ENCODE data around the gene CYP27C1.

DNA sequence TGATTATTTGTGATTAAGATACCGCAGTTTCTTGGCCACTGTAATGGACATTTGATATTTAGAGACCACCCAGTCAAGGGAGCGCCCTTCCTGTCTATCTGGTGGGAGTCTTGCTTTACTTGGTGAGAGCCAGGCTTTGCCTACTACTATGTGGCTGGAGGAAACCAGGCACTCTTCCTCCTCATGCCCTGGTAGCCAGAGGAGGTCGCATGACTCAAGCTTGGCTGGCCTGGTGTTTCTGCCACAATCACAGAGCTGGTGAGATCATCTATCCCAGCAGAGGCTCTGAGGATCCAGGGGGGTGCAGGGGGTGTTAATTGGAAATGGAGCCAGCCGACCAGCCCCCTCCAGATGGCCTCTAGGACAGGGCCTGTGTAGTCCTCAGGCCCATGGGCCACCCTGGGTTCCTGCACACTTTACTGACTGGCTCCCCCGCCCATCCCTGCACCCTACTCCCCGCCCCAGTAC lies 66.4 kb downstream of the CYP27C1 start:
- TF ChIP-seq CTCF (IDR thresholded peaks at IDR 0.05 in 4 of 5, conservative IDR thresholded peaks at IDR 0.05 in 1 of 5) (no peak), POLR2A (IDR thresholded peaks at IDR 0.05) (peak; percentile 30 to 32)
